ENCODE results near the gene DNAI1. TPM values are rescaled to one million over a fixed set of nuclear protein-coding genes. Genes with fewer than 3 reads are reported as not detected.
"Not testable (repeated sequence)": the region's sequence is repeated elsewhere in the genome, so short reads cannot be mapped to it uniquely, and the experiment has no call there.

Gene DNAI1
- total RNA-seq, 1 experiment from 2014 or later = 0.52 TPM

- Histone ChIP-seq H3K27me3 (replicated peaks; ENCODE audit: control insufficient read depth, insufficient read depth, low read length) (no peaks in the 10 kb centered on the region), H3K4me1 (no peaks in the 10 kb centered on the region), H3K36me3 (ENCODE audit: control insufficient read depth, insufficient read depth, low read length) (no peaks in the 10 kb centered on the region), H3K9me3 (no peaks in the 10 kb centered on the region), H3K4me3 (ENCODE audit: low read depth, low read length) (no peak overlapping the region)
- Mint-ChIP-seq H3K27me3 (ENCODE audit: insufficient read depth, unreplicated experiment) (peaks cover 6% of the 10 kb centered on the region), H3K9me3 (ENCODE audit: unreplicated experiment) (no peaks in the 10 kb centered on the region), H3K4me1 (ENCODE audit: low read depth, unreplicated experiment) (no peaks in the 10 kb centered on the region), H3K27ac (ENCODE audit: unreplicated experiment) (no peak overlapping the region), H3K4me3 (ENCODE audit: unreplicated experiment) (no peak overlapping the region), H3K36me3 (ENCODE audit: insufficient read depth, unreplicated experiment) (no peaks in the 10 kb centered on the region)
- no peak for TF ChIP-seq CTCF (IDR thresholded peaks at IDR 0.05; ENCODE audit: insufficient read depth in 1 of 2, low read depth in 1 of 2, low read length in 1 of 2, severe bottlenecking in 1 of 2, unreplicated experiment in 1 of 2)
- POLR2A ChIA-PET = no interaction called here
- BruUV-seq (replicated peaks) = no TSS peak
- DNase-seq = no peak
- intact Hi-C loops (cut with micrococcal nuclease; ENCODE audit: unreplicated experiment) = no loop called here
- CTCF ChIA-PET = interaction anchor here (1.0 kb wide), 1 partner anchor 71 kb away, joined by 3 read pairs; no protein-coding TSS in a partner anchor
Measured at GRCh38 chr9:34475097-34475496, 16.5 kb downstream of the DNAI1 start.

- no TSS peak for BruUV-seq (replicated peaks)
Measured at GRCh38 chr9:34477541-34477940, 18.9 kb downstream of the DNAI1 start.

GRCh38 chr9:34479431-34479866, 20.8 kb downstream of the DNAI1 start:
- Mint-ChIP-seq H3K36me3 (ENCODE audit: insufficient read depth, unreplicated experiment) (no peaks in the 10 kb centered on the region), H3K4me3 (ENCODE audit: unreplicated experiment) (no peak overlapping the region), H3K4me1 (ENCODE audit: low read depth, unreplicated experiment) (no peaks in the 10 kb centered on the region), H3K27ac (ENCODE audit: unreplicated experiment) (no peak overlapping the region), H3K27me3 (ENCODE audit: insufficient read depth, unreplicated experiment) (peaks cover 3% of the 10 kb centered on the region), H3K9me3 (ENCODE audit: unreplicated experiment) (no peaks in the 10 kb centered on the region)
- Histone ChIP-seq H3K4me1 (peaks cover 3% of the 10 kb centered on the region), H3K4me3 (ENCODE audit: low read depth, low read length) (no peak overlapping the region), H3K27me3 (replicated peaks; ENCODE audit: control insufficient read depth, insufficient read depth, low read length) (no peaks in the 10 kb centered on the region), H3K36me3 (ENCODE audit: control insufficient read depth, insufficient read depth, low read length) (no peaks in the 10 kb centered on the region), H3K9me3 (no peaks in the 10 kb centered on the region)
- ChIA-PET POLR2A (no interaction called here), CTCF (interaction anchor here (0.5 kb wide), 1 partner anchor 127 kb away, joined by 3 read pairs; no protein-coding TSS in a partner anchor)
- TF ChIP-seq CTCF (IDR thresholded peaks at IDR 0.05; ENCODE audit: insufficient read depth in 1 of 2, low read depth in 1 of 2, low read length in 1 of 2, severe bottlenecking in 1 of 2, unreplicated experiment in 1 of 2) = no peak
- BruUV-seq (replicated peaks) = no TSS peak
- intact Hi-C loops (cut with micrococcal nuclease; ENCODE audit: unreplicated experiment) = no loop called here
- no peak for DNase-seq

More at GRCh38 chr9:34477541-34477940, 18.9 kb downstream of the DNAI1 start:
- intact Hi-C loops (cut with micrococcal nuclease; ENCODE audit: unreplicated experiment) = no loop called here
- ChIA-PET POLR2A (no interaction called here), CTCF (no interaction called here)
- Mint-ChIP-seq H3K4me1 (ENCODE audit: low read depth, unreplicated experiment) (no peaks in the 10 kb centered on the region), H3K9me3 (ENCODE audit: unreplicated experiment) (no peaks in the 10 kb centered on the region), H3K36me3 (ENCODE audit: insufficient read depth, unreplicated experiment) (no peaks in the 10 kb centered on the region), H3K27me3 (ENCODE audit: insufficient read depth, unreplicated experiment) (peaks cover 3% of the 10 kb centered on the region), H3K4me3 (ENCODE audit: unreplicated experiment) (no peak overlapping the region), H3K27ac (ENCODE audit: unreplicated experiment) (no peak overlapping the region)
- Histone ChIP-seq H3K27me3 (replicated peaks; ENCODE audit: control insufficient read depth, insufficient read depth, low read length) (no peaks in the 10 kb centered on the region), H3K4me1 (no peaks in the 10 kb centered on the region), H3K36me3 (ENCODE audit: control insufficient read depth, insufficient read depth, low read length) (no peaks in the 10 kb centered on the region), H3K9me3 (no peaks in the 10 kb centered on the region), H3K4me3 (ENCODE audit: low read depth, low read length) (no peak overlapping the region)
- no peak for TF ChIP-seq CTCF (IDR thresholded peaks at IDR 0.05; ENCODE audit: insufficient read depth in 1 of 2, low read depth in 1 of 2, low read length in 1 of 2, severe bottlenecking in 1 of 2, unreplicated experiment in 1 of 2)
- DNase-seq = no peak

- H3K36me3 ChIP-seq (ENCODE audit: control insufficient read depth, insufficient read depth, low read length); H3K27me3 ChIP-seq (replicated peaks; ENCODE audit: control insufficient read depth, insufficient read depth, low read length); H3K27me3 Mint-ChIP-seq (ENCODE audit: insufficient read depth, unreplicated experiment); H3K4me3 Mint-ChIP-seq (ENCODE audit: unreplicated experiment); H3K4me3 ChIP-seq (ENCODE audit: low read depth, low read length); POLR2A ChIA-PET; DNase-seq; H3K4me1 Mint-ChIP-seq (ENCODE audit: low read depth, unreplicated experiment); CTCF ChIA-PET; H3K9me3 Mint-ChIP-seq (ENCODE audit: unreplicated experiment); H3K27ac Mint-ChIP-seq (ENCODE audit: unreplicated experiment); H3K36me3 Mint-ChIP-seq (ENCODE audit: insufficient read depth, unreplicated experiment); H3K9me3 ChIP-seq; BruUV-seq (replicated peaks); intact Hi-C loops (cut with micrococcal nuclease; ENCODE audit: unreplicated experiment): not testable (repeated sequence)
- H3K4me1 ChIP-seq = peaks cover 15% of the 10 kb centered on the region
Measured at GRCh38 chr9:34481620-34482019, 23.0 kb downstream of the DNAI1 start.

GRCh38 chr9:34482746-34483145, 24.1 kb downstream of the DNAI1 start:
- BruUV-seq (replicated peaks); H3K4me3 ChIP-seq (ENCODE audit: low read depth, low read length); intact Hi-C loops (cut with micrococcal nuclease; ENCODE audit: unreplicated experiment); H3K9me3 ChIP-seq; DNase-seq; CTCF ChIA-PET; H3K36me3 ChIP-seq (ENCODE audit: control insufficient read depth, insufficient read depth, low read length); H3K4me1 Mint-ChIP-seq (ENCODE audit: low read depth, unreplicated experiment); POLR2A ChIA-PET; H3K4me3 Mint-ChIP-seq (ENCODE audit: unreplicated experiment); H3K27me3 ChIP-seq (replicated peaks; ENCODE audit: control insufficient read depth, insufficient read depth, low read length); H3K27me3 Mint-ChIP-seq (ENCODE audit: insufficient read depth, unreplicated experiment); H3K9me3 Mint-ChIP-seq (ENCODE audit: unreplicated experiment); H3K27ac Mint-ChIP-seq (ENCODE audit: unreplicated experiment); H3K36me3 Mint-ChIP-seq (ENCODE audit: insufficient read depth, unreplicated experiment): not testable (repeated sequence)
- H3K4me1 ChIP-seq = peaks cover 15% of the 10 kb centered on the region

All from Caco-2 (cell line).